Measurements from ENCODE around the gene CPOX.
A peak's percentile ranks its signal among the peaks of the same experiment; 100 is the strongest.
"Not testable (repeated sequence)": the region's sequence is repeated elsewhere in the genome, so short reads cannot be mapped to it uniquely, and the experiment has no call there.

The CPOX gene

DNA sequence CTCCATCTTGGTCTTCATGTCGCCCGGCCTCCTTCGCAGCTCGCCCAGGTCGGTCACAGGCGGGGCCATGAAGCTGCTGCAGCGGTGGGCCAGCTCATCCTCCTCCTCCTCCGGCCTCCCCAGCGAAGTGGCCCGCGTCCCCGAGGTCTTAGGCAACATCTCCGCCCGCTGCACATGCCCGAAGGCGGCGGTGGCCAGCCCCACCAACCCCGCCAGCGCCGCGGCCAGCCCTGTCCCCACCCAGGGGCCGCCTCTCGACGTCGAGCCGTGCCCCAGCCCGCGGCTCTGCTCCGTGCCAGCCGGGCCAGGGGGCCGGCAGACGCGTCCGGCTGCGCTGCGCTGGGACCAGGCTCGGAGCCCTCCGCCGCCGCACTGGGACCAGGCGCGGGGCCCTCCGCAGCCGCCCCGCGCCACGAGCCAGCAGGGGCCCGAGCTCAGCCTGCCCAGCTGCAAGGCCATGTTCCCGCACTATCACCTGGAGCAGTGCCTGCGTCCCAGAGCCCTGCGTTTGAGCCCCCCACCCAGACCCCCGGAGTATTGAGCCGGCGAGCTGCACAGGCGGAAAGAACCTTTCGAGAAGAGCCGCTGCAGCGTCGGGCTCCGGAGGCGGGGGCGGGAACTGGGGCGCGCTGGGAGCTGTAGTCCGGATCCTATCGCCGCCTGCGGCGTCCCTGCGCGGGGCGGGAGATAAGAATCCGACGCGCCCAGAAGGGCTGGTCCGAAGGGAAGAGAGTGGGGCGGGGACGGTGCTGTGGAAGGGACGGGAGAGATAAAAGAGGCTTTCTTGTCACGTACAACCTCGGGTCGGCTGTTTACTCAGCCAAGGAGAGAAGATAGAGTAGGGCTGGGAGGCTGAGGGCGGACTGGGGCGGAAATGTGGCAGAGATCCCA, at the start of gene CPOX:
TSS of gene CPOX (minus strand) at position 566 of the 891 bp plus-strand sequence. CDS start at position 459, 107 bp downstream.
- peak; percentile 78 for DNase-seq (ENCODE audit: low spot score)

DNA sequence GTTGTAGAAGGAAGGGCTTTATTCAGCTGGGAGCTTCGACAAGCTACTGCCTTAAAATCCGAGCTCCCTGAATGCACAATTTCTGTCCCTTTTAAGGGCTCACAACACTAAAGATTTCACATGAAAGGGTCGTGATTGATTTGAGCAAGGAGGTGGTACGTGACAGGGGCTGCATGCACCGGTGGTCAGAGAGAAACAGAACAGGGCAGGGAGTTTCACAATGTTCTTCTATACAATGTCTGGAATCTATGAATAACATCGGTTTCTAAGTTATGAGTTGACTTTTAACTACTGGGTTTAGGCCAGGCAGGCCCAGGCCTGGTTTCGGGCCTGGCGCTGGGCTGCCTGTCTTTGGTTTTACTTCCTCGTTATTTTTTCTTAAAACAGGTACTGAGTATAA, 49.4 kb upstream of the CPOX start:
- not testable (repeated sequence) for DNase-seq (ENCODE audit: low spot score)

DNA sequence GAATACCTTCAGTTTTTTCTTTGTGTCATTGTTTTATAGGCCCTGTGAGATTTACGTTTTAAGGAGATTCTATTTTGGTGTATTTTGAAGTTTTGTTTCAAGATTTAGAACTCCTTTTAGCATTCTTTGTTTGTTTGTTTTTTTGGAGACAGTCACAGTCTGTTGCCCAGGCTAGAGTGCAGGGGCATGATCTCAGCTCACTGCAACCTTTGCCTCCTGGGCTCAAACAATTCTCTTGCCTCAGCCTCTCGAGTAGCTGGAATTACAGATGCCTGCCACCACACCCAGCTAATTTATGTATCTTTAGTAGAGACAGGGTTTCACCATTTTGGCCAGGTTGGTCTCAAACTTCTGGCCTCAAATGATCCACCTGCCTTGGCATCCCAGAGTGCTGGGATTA, 48.3 kb upstream of the CPOX start:
- DNase-seq (ENCODE audit: low spot score) = not testable (repeated sequence)

DNA sequence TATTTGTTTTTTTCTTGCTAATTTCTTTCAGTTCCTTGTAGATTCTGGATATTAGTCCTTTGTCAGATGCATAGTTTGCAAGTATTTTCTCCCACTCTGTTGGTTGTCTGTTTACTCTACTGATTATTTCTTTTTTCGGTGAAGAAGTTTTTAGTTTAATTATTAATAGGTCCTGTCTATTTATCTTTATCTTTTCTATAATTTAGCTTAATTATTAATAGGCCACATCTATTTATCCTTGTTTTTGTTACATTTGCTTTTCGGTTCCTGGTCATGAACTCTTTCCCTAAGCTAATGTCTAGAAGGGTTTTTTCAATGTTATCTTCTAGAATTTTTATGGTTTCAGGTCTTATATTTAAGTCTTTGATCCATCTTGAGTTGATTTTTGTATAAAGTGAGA, 45.1 kb upstream of the CPOX start:
- not testable (repeated sequence) for DNase-seq (ENCODE audit: low spot score)

DNA sequence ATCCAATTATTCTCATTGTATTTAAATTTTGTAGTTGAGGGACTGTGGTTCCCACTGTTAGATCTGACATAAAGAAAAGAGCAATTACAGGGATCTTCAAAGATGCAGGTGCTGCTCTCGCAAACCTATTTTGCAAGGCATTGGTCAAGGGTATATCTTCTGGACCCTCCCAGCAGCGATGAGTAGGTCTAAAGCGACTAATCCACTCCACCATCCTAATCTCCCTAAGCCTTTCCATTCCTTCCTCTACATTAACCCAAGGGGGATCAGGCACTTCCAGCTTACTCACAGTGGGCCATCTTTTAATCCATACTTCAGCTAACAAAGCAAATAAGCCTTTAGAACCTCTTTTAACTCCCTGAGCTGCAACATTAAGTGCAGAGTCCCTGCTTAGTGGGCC, 37.0 kb upstream of the CPOX start:
- DNase-seq (ENCODE audit: low spot score) = no peak

DNA sequence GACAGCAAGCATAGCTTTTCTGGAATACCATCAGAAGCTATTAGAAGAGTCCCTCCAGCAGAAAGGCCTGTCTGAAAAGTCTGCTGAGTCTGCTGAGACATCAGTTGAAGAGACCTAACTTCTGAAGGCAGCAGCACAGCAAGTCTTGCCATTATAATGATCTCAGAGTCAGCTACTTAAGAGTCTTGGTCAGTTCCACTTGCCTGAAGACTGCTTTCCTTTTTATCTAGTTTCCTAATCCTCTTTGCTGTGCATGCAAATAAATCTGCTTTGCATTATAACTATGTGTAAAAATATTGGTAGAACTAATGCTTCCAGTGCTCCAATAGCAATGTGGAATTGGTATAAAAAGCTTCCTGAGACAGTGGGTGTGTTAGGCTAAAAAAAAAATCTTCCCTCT, 34.9 kb upstream of the CPOX start:
- DNase-seq (ENCODE audit: low spot score) = no peak

DNA sequence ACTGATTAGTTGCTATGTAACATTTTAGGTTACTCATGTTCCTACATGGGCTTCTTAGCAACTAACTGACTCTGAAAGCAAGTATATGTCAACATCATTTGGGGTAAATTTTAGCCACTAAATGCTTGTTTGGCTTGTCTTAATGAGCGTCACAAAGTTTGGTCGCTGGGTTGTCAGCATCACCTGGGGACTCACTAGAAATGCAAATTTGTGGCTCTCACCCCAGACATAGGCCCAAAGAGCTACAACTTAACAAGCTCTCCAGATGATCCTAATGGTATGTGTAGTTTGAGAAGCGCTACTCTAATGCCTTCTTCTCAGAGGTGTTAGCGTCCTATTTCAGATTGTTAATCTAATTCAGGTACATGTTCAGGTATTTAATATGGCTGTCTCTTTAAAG, 32.7 kb upstream of the CPOX start:
- DNase-seq (ENCODE audit: low spot score) = no peak

DNA sequence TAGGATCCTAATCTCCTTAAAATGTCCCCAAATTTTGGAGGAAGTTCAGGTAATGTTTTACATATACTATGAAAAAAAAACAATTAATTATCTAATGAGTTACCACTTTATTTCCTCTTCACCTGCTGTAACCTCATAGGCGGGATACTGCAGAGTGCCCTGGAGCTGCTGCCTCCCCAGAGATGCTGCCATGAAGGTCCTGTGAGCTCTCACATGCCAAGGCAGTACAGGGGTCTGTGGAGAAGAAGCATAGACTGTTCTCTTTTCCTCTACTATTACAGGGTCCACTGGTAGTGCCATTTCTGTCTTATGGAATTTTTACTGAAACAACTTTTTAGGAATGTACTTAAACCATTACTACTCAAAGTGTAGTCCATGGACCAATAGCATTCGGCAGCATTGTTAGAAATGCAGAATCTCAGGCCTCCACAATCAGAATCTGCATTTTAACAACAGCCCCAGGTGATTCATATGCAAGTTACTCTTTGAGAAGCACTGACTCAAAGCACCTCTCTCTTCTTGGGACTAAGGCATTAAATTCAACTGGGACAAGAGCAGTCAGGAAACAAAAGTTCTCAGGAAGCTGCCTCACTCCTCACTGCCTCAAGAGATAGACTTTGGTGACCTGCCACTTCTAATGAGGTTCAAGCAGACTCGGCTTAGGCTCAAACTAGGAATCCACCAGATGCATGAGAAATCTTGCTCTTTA, 30.3 kb upstream of the CPOX start:
- DNase-seq (ENCODE audit: low spot score) = no peak

DNA sequence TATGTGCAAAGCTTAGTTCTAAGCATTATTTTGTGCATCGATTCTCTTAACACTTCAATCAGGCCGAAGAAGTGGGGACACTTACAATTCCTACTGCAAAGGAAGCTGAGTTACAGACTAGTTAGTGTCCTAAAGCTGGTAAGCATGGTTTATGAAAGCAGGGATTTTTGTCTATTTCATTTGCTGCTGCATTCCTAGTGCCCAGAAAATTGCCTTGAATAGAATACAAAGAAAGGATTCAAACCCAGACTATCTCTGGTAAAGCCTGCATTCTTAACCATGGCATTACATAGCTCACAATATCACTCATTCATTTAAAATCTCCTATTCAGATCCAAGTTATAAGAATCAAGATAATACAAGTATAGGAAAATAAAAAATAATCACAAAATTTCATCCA, 24.4 kb upstream of the CPOX start:
- no peak for DNase-seq (ENCODE audit: low spot score)

DNA sequence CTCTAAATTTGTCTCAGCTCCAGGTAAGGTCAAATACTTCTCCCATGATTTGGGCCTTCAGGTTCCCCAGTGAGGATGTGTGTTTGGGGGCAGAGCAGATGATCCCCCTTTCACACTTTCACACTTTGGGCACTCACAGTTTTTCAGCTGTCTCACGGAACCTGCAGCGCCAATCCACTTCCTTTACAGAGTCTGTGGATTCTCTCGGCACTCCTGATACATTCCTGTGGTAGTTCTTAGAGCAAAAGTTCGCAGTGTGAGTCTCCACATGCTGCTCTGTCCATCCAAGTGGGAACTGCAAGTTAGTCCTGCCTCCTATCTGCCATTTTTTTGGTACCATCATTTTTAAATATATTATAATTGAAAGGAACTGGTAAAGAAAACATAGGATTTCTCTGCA, 20.2 kb upstream of the CPOX start:
- DNase-seq (ENCODE audit: low spot score) = no peak

DNA sequence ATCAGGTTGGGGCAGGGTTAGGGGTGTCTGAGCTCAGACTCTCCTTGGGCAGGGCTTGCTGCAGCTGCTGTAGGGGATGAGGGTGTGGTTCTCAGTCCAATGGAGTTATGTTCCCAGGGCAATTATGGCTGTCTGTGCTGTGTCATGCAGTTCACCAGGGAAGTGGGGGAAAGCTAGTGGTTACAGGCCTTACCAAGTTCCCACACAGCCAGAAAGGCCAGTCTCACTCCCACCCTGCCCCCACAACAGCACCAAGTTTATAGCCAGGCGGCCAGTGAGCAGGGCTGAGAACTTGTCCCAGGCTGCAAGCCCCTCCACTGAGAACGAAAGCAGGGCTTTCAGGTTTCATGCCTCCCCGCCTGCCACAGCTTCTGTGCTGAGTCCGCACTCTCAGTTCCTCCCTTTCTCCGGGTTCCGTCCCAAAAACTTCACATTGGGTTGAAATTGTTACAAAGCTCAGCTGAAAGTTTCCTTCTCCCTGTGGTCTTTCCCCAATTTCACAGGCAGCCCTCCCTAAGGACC, 19.6 kb upstream of the CPOX start:
- no peak for DNase-seq (ENCODE audit: low spot score)

DNA sequence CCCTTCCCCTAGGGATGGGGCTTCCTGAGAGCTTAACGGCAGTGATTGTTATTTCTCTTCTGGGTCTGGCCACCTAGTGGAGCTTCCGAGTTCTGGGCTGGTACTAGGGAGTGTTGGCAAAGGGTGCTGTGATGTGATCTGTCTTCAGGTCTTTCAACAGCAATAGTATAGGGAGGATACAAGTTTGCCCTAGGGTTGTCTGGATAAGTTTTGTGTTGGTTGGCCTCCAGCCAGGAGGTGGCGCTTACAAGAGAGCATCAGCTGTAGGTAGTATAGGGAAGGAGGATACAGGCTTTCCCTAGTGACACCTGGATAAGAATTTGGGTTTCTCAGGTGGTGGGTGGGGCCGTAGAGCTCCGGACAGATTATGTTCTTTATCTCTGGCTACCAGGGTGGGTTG, 19.2 kb upstream of the CPOX start:
- no peak for DNase-seq (ENCODE audit: low spot score)

DNA sequence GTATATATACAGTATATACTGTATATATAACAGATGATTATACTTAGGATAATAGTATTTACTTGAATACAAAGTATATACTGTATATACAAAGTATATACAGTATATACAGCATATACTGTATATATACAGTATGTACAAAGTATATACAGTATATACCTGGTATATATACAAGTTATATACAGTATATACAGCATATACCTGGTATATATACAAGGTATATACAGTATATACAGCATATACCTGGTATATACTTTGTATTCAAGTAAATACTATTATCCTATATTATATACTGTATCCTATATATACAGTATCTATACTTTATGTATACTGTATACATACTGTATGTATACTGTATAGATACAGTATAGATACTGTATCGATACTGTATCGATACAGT, 14.6 kb upstream of the CPOX start:
- no peak for DNase-seq (ENCODE audit: low spot score)

DNA sequence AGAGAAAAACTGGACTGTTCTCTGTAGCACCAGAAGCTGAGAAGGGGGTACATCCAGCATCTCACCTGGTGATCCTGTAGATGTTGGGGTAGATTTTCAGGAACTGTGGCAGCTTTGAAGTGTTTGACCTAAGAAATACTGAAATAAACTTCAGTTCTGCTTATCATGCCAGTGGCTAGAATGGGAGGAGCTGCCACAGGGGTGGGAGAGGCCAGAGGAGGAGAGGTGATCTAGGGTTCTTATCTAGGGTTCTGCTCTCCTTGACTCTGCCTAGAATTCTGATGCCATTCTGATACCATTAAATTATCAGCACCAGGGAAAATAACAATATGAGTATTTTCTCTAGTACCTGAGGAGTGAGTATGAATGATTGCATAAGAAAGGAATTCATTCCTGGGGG, 10.2 kb upstream of the CPOX start:
- DNase-seq (ENCODE audit: low spot score) = no peak

DNA sequence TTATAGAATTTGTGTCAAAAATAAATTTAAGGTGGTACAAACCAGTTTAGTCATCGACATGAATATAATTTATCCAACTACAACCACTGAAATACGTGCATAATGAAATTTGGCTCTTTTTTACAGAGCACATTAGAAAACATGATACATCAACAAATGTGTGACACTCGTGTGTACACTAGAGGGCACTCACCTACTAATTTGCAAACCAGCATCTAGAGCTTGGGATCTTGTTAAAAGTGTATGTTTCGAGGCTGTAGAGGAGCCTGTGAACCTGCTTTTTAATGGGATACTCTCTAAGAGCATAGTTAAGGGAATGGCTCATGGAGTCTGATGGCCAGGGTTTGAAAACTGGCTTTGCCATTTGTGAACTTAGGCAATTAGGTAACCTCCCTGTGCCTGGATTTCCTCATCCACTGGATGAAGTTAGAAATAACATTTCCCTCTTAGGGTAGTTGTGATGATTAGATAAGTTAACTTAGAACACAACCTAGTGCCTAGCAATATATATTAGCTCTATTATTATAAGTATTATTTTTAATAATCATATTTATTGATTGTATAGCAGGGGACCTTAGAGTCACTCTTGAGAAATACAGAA, 8.8 kb upstream of the CPOX start:
- DNase-seq (ENCODE audit: low spot score) = peak; percentile 27

DNA sequence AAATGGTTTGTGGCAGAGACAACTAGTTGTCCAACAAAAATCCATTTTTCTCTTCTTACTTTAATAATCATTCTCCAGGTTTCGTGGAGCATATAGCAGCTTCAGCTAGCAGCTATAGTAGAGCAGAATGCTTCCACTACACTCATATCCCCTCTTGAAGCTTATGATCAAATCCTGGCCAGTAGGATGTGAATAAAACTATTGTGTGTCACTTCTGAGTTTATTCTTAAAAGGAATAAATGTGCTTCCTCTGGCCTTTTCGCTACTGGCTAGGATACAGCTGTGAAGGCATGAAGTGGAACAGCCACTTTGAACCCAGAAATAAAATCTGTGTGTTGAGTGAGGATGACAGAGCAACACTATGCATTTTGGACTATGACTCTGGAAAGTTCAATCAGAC, 7.8 kb upstream of the CPOX start:
- DNase-seq (ENCODE audit: low spot score) = no peak

DNA sequence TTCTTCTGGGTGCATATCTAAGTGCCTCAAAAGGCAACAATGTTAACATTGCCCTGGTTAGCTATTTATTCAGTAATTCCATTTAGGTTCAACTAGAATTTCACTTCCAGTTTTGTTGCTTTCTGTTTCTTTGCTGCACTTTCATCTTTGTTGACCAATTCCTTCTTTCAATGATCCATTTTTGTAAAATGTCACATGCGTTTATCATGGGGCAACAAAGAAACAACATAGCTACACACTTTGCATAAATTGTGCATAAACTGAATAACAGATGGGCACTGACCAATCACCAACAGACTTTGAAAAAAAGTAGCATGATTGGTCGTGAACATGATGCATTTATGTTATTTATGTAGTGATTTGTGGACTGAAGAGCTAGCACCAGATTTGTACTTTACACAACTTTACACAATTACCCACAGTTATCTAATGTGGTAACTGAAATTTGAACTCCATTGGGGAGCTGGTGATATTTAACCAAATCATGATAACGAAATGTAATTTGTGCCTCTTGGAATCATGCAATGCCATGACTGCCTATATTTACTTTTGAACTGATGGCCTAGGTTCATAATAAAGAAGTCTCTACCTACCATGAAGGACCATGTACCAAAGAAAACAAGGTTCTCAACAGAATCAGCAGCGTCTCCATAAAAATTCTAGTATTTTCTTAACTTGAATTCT, 7.1 kb upstream of the CPOX start:
- DNase-seq (ENCODE audit: low spot score) = no peak

DNA sequence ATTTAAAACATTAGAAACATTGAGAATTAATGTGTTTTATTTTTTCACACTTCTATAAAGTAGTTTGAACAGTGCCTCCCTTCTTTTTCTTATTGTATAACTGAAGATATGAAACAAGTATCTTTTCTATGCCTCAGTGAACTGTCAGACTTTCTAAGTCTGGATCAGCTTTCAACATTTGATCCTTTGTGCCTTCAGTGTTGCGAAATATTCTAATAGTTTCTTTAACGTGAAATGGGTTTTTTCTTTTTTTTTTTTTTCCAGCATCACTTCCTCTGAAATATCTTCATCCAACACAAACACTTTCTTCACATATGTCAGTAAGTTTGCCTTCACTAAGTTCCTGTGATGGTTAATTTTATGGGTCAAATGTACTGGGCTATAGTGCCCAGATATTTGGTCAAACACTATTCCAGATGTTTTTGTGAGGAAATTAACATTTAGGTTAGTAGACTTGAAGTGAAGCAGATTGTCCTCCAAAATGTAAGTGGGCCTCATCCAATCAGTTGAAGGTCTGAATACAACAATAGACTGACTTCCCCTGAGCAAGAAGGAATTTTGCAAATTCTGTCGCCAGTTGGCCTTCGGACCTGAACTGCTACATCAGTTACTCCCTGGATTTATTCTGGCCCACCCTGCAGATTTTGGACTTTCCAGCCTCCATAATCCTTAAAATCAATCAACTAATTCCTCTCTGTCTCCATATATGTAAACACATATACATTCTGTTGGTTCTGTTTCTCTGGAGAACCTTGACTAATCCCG, 6.4 kb upstream of the CPOX start:
- DNase-seq (ENCODE audit: low spot score) = no peak

DNA sequence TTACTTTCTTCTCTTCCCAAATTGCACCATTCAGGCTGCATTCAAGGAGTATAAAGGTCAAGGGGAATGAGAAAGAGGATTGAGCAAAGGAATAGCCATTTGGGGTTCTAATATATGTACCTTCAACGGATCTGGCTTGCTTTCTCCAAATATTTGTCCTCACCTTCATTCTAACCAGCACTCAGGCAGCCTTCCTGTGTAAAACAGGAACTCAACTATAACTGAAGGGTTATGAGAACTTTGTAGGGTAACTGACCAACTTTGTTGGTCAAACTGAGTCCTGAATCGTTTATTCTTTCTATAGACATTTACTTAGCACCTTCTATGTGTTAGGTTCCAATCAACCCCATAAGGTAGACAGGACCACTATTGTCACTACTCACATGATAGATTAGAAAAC, 5.1 kb upstream of the CPOX start:
- DNase-seq (ENCODE audit: low spot score) = no peak

DNA sequence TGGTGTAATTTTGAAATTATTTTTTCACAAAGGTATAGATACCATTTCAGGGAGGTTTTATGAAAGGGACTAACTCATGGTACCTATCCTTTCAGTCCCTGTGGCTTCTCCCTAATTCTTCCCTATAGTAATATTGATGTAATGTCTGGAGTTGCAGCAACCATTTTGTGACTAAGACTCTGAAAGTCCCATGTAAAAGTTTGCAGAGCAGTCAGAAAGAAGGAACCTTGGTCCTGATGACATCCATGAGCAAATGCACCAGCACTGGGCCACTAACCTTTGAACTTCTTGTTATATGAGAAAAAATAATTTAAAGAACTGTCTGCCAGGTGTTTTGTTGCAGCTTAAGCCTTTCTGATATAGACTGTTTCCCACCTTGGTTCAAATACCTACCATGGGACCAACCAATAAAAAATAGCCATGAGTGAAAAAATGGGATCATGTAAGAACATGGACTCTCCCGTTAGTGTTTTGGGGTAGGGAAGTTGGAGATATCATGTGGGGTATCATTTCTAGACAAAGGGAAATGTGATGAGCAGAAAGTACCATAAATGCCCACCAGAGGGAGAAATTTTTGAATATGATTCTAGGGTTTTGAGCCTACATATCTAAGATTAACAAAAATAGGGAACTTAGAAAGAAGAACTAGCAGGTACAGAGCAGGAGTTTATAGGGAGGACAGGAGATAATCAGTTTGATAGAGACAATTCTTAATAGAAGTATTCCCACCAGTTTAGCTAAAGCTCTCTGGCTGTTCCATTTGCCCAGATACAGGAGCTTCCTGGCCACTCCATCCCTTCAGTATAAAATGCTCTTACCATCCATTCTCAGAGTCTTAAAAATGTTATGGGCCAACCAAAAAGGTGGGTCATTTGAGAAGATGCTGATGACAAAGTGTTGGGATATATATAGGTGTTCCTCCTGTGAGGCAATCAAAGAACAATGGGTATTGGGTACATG, 3.4 kb upstream of the CPOX start:
- DNase-seq (ENCODE audit: low spot score) = peak; percentile 37
